GM21737 (cell line): ENCODE data around the gene SARDH.

Experiments
- ATAC-seq: cut with Tn5 transposase; IDR thresholded peaks from one replicate; pipeline ENCODE4 v1.9.1; 2021; ENCODE audit warnings: mild to moderate bottlenecking, moderate library complexity; ENCODE audit not compliant: unreplicated experiment

Gene SARDH, protein sequence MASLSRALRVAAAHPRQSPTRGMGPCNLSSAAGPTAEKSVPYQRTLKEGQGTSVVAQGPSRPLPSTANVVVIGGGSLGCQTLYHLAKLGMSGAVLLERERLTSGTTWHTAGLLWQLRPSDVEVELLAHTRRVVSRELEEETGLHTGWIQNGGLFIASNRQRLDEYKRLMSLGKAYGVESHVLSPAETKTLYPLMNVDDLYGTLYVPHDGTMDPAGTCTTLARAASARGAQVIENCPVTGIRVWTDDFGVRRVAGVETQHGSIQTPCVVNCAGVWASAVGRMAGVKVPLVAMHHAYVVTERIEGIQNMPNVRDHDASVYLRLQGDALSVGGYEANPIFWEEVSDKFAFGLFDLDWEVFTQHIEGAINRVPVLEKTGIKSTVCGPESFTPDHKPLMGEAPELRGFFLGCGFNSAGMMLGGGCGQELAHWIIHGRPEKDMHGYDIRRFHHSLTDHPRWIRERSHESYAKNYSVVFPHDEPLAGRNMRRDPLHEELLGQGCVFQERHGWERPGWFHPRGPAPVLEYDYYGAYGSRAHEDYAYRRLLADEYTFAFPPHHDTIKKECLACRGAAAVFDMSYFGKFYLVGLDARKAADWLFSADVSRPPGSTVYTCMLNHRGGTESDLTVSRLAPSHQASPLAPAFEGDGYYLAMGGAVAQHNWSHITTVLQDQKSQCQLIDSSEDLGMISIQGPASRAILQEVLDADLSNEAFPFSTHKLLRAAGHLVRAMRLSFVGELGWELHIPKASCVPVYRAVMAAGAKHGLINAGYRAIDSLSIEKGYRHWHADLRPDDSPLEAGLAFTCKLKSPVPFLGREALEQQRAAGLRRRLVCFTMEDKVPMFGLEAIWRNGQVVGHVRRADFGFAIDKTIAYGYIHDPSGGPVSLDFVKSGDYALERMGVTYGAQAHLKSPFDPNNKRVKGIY

DNA sequence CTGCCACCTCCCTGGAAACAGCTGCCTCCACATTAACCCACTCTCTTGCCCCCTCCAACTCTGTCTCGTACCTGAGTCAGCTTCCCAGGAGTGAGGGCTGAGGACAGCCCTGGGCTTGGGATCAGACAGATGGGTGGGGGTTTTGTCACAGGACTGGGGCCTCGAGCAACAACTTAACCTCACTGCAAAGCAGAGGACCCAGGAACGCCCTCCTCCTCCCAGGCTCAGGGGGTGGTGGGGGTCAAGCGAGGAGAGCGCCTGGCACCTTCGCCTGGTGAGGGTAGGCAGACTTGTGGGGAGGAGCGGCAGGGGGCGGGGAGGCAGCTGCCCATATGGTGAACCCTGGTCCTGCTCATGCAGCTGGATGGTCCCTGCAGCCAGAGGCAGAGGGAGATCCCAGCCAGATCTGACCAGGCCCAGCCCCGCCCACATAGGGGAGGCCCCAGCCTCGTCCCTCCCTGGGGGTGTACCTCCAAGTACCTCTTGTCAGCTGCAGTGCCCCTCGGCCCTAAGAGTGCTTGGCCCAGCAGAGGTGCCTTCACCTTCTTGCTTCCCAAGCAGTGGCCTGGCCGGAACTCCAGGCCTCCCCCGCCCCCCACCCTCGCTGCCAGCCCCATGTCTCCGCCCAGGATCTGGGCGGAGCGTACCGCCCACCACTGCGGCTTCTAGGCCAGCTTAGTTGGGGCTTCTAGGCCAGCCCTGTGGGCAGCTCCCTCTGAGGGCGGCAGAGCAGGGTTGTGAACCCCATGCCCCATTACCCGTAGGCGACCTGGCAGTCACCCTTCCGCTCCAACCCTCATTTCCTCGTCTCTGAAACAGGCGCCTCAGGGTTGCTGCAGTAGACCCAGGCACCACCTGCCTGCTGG lies at the start of gene SARDH:
Gene SARDH (minus strand): TSS at position 579 of the 866 bp plus-strand sequence. CDS start 4,179 bp downstream, outside the sequence.
- no peak for ATAC-seq

DNA sequence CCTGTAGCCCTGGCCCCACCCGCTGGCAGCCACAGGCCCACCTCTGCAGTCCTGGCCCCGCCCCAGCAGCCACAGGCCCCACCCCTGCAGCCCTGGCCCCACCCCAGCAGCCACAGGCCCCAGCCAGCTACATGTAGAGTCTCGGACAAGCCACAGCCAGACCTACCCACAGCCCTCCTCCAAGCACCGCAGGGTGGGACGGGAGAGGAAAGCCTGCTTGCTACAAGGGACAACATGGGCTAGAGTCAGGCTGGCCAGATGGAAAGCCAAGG lies 49.5 kb upstream of the SARDH start:
- ATAC-seq: no peak

DNA sequence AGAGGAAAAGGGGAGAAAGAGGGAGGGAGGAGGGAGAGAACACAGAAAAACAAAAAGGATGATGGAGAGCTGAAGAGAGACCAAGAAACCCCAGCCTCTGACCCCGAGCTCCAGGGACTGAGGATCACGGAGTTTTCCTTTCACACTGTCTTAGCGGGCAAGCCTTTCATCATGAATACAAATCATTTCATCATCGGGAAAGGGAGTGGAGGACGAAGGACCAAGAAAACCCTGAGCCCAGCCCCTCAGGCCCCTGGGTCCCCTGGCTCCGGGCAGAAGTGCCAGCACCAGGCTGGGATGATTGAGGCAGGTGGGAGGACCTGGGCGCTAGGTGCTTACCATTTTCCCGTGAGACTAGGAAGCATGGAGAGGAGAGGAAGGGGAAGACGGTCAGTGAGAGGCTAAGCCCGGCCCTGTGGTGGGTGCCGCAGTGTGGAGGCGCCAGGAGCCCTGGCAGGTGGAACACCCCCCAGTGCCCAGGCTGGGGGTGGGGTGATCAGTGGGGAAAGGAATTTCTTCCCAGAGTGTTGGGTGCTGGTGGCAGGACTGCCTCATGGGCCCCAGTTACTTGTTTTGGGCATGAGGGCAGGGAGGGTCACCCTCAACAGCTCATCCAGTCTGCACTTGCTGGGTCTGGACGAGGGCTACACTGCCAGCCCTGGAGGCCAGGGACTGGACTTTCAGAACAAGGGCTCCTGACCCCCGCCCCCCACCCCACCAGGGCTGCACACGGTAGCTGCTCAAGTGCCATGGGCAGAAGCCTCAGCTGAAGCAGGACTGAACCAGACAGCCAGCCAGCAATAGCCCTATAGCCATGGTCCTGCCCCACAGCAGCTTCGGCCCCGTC lies 49.0 kb upstream of the SARDH start:
- ATAC-seq: no peak

- no peak for ATAC-seq
Observed at GRCh38 chr9:133786371-133786753, 48.2 kb upstream of the SARDH start.

GRCh38 chr9:133785753-133786370 lies 47.7 kb upstream of the SARDH start:
- ATAC-seq: no peak

- ATAC-seq: no peak
Observed at GRCh38 chr9:133784731-133785561, 46.8 kb upstream of the SARDH start.

- ATAC-seq: no peak
Observed at GRCh38 chr9:133783331-133783731, 45.2 kb upstream of the SARDH start.

GRCh38 chr9:133782157-133783130 lies 44.3 kb upstream of the SARDH start:
- no peak for ATAC-seq

DNA sequence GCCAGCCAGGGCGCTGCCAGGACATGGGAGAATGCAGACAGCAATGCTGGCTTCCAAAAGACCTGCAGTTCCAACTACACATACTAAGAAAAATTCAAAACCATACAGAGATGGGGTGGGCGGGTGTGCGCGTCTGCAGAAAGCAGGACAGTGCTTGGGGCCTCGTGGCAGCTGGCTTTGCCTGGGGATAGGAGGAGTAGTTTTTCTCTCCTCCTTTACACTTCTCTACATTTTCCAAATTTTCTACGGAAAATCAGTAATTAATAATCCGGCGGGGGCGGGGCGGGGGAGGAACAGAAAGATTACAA lies 43.6 kb upstream of the SARDH start:
- no peak for ATAC-seq

DNA sequence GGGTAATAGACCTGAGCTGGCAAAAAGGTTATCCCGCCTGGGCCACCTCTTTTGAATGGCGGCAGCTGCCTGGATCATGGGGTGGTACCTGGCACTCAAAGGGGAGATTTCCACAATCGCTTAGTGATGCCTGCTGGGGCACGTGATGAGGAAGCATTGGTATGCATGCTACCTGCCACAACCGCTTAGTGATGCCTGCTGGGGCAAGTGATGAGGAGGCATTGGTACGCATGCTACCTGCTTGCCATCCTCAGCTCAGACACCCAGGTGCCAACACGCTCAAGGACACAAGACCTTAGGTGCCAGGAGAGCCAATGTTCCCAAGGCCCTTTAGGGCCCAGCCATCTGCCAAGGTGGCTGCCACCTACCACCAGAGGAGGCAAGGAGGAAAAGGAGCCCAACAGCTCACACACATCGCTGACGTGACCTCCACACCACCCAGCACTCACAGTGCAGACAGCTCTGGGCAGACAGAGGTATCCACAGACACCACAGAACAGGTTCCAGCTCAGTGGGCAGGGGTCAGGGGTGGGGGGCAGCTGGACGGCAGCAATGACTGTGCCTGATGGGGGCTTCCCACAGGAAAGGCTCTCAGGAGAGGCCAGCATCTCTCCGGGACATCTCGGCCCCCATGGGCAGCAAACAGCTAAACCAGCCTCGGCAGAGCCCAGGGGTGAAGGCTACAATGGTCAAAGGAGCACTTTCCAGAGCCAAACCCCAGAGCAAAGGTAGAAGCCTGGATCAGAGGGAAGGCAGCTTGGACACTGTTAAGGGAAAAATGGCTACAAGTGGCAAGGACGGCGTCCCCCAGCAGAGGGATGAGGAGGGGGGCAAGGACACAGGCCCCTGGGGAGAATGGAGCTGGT lies 43.0 kb upstream of the SARDH start:
- no peak for ATAC-seq

GRCh38 chr9:133780404-133780945 lies 42.3 kb upstream of the SARDH start:
- no peak for ATAC-seq

DNA sequence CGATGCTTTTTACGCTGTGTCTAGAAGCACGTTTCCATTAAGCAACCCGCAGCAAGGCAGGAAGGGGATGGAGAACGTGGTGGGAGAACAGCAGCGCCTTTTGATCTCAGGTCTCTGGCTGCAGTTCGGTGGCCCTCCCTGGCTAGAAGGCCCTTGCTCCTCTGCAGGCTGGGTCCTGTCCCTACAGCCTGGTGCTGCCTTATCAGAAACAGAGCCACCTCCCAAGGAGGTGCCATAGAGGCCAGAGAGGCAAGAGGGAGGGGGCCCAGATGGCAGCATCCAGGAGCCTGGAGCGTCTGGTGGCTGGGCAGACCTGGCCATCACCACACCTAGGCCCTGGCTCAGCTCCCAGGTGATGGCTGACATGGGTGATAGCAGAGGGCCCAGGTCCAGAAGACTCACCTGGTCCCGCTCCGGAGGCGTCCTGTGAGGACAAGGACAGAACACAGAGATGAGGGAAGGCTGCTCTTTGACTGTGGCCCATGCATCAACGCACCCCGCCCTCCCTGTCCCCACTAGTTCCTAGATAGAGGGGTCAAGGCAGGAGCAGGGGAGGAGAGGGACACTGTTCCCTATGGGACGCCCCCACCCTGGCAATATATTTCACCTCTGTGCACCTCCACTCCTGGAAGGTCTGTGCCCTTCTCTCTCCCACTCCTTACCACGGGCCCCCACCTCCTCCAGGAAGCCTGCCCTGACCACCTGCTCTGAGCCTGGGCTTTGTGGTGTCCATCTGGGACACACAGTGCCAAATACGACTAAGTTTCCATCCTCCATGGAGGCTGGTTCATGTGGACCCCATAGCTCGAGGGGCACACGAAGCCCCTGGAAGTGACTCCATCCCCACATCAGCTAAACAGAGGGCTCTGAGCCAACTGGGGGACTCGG lies 41.6 kb upstream of the SARDH start:
- no peak for ATAC-seq

DNA sequence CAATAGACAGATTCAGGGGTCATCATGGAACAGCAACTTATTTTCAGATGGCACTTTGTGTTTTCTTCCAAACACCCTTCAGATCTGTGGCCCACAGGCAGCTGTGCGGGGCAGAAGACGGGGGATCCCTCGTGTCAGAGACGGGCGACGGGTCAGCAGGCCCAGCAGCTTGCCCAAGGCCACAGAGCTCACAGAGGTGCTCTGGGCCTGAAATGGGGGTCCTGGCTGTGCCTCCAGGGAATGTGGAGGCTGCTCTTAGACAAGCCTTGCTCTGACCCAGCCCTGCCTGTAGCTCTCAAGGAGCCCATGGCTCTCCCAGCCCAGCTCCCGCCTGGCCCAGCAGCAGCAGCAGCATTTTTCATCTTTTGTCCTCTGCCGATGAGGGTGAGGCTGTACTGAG lies 40.9 kb upstream of the SARDH start:
- ATAC-seq: no peak

DNA sequence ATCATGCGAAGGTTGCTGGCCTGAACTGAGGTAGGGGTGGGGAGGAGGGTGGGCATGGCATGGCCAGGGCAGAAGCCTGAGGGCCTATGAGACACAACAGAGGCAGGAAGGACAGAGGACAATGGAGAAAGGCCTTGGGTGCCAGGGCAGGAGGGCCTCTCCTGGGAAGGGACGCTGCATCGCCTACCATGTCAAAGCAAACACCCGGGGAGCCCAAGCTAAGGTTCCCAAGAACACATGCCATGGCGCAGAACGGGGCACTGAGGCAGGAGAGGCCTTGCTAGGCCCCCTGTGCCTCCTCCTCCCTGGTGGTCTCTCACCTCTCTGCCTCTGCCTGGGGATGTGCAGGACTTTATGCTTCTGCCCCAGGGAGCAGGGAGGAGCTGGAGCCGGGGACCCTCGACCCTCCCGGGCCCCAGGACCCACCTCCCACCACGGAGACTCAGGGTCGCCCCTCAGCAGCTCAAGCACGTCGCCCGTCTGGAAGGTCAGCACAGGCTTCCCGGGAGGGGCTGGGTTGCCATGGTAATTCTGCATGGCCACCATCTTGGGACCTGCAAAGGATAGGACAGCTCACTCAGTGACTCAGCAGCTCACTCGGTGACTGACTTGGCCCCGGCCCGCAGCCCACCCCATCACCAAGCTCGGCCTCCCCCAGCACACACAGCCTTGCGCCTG lies 40.3 kb upstream of the SARDH start:
- ATAC-seq: no peak

GRCh38 chr9:133777871-133778270 lies 39.7 kb upstream of the SARDH start:
- no peak for ATAC-seq
